Urinary bladder (tissue), 4 donors: ENCODE data around the gene CCDC141. TPM values are rescaled to one million over a fixed set of nuclear protein-coding genes. Genes with fewer than 3 reads are reported as not detected.
A peak's percentile ranks its signal among the peaks of the same experiment; 100 is the strongest.

Experiments used
- DNase-seq: peaks from one replicate; pipeline ENCODE4 v3.0.0-alpha.2; 2015; ENCODE audit errors: extremely low spot score
- H3K27ac ChIP-seq: one replicate; pipeline ENCODE4 v1.5.1; 2013; ENCODE audit warnings: low read depth, mild to moderate bottlenecking, moderate library complexity
- H3K36me3 ChIP-seq: one replicate; pipeline ENCODE4 v1.6.1; 2013; ENCODE audit warnings: mild to moderate bottlenecking, moderate library complexity; ENCODE audit not compliant: insufficient read depth
- H3K4me1 ChIP-seq: one replicate; pipeline ENCODE4 v1.6.1; 2013; ENCODE audit warnings: mild to moderate bottlenecking, moderate library complexity; ENCODE audit not compliant: insufficient read depth
- H3K4me3 ChIP-seq: one replicate; pipeline ENCODE4 v1.5.1; 2013; ENCODE audit warnings: low read depth, low read length
- whole genome bisulfite sequencing: extraction: QIAGEN DNeasy Blood & Tissue Kit; methylation state at CpG from one replicate; pipeline ENCODE4 v1.1.7; 2013; 5-methylcytosine and 5-hydroxymethylcytosine counted together
- polyA plus RNA-seq: library from polyadenylated mRNA; stranded (reverse); fragments of 200-250 nt; gene quantifications from one replicate; pipeline ENCODE4 v1.2.3, GENCODE V29; 2013
- total RNA-seq: library from RNA; depleted of rRNA; stranded (reverse); fragments of >200 nt; gene quantifications from one replicate; pipeline ENCODE4 v1.2.3, GENCODE V29; 2014
- donor health status: healthy with polysubstance abuse.
- donor health status: healthy.

The CCDC141 gene
- total and polyA plus RNA-seq, 2 donors, result 0.20 to 18.0 TPM

DNA sequence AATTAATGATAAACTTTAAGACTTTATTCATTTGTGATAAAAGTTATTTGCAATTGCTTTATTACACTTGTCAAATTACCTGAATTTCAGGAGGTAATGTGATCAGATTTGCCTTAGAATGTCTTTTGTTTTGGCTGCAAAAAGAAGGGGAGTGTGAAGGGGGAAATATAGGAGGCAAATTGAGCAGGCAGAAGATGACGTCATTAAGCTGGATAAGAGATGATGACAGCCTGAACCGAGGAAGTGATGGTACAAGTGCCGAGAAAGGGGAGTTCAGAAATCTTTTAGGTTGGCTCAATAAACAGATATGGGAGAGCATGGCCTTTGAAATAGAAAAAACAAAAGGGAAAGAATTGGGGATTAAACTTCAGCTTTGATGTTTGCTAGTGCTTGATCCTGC, 169.7 kb downstream of the CCDC141 start:
- WGBS, result 74% methylated on average over 3 of the region's 3 CpGs

DNA sequence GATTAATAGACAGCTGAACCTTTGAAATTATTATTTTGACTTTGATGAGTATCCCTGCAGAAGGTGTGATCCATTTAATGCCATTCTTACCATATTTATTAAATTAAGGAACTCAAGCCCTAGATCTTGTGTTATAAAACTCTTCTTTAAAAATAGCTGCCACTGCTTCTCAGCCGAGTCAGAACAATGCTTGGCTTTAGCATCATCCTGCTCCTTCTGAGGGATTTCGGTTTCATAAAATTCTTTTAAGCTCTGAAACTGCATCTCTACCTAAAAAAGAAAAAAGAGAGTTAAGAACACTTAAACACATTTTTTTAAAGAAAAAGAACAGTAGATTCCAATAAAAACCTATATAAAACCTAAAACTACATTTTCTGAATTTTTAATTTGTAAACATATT, 172.1 kb downstream of the CCDC141 start:
- Histone ChIP-seq H3K4me3 (no peak overlapping the region), H3K4me1 (no peaks in the 10 kb centered on the region), H3K36me3 (no peaks in the 10 kb centered on the region), H3K27ac (no peak overlapping the region)
- WGBS, result 73% methylated on average over 2 of the region's 2 CpGs
- no peak for DNase-seq

More for the DNA sequence above, 169.7 kb downstream of the CCDC141 start:
- Histone ChIP-seq H3K27ac (no peak overlapping the region), H3K36me3 (no peaks in the 10 kb centered on the region), H3K4me1 (no peaks in the 10 kb centered on the region), H3K4me3 (no peak overlapping the region)
- no peak for DNase-seq

DNA sequence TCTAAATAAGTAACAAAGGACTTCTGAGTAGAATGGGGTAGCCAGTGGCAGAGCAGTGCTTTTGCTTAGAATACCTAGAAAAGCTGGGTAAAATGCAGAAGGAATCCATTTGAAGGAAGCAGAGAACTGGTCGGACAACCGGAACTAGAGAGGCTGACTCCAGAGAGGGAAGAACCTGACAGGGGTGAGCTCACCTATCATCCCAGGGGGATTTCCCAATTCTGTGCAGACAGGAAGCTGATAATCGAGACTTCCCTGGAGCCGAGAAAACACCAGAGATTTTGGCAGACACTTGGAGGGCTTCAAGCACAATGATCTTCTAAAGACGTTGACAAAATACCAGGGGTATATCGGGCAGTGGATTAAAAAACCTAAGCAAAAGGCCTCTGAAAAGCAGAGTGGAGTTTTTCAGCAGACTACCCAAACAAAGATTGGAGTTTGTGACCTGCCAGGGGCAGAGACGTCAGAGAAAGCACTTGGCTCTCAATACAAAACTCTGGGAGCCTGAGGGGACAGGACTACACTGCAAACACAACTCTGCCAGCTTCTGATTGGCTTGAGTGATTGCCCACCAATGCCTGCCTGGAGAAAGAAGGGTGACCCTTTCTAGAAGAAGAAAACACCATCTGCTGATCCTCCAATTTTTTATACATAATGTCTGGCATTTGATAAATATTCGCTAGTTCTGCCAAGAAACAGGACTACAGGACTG, 175.3 kb downstream of the CCDC141 start:
- no peak overlapping the region for H3K4me3 ChIP-seq
- H3K27ac ChIP-seq, result no peak overlapping the region
- no peaks in the 10 kb centered on the region for H3K4me1 ChIP-seq
- H3K36me3 ChIP-seq, result no peaks in the 10 kb centered on the region
- no peak for DNase-seq
- WGBS, result 51% methylated on average over 8 of the region's 8 CpGs

DNA sequence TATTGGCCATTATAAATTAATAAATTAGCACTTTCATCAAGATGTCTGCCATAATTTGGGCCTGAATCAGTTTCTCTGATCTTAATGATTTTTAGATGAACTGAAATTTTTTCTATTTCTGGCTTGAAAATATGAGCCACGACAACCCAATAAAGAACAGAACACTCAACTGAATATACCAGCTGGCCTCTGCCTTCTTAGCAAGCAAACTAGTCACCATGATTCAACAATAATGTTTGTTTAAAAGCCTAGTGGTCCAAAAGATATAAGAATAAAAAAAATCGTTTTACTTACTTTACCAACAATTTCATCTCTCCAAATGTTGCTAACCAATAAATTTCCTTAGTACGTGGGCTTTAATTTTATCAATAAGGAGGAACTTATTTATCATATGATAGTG, 176.0 kb downstream of the CCDC141 start:
- WGBS, result 82% methylated on average over 3 of the region's 3 CpGs
- H3K4me3 ChIP-seq, result no peak overlapping the region
- no peaks in the 10 kb centered on the region for H3K4me1 ChIP-seq
- H3K27ac ChIP-seq, result no peak overlapping the region
- no peak for DNase-seq
- no peaks in the 10 kb centered on the region for H3K36me3 ChIP-seq

DNA sequence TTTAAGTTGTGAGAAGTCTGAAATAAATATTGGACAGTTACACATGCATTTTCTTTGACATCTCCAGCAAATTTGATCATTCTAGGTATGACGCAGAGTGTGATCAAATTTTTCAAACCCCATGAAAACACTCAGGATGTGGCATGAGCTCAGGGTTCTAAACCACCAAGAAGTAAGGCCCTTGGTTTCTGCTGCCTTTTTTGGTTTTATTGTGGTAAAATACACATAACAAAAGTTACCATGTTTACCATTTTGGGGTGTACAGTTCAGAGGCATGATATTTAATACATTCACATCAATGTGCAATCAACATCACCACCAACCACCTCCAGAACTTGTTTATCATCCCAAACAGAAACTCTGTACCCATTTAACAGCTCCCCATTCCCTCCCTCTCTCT, 178.4 kb downstream of the CCDC141 start:
- Histone ChIP-seq H3K36me3 (no peaks in the 10 kb centered on the region), H3K27ac (no peak overlapping the region), H3K4me1 (no peaks in the 10 kb centered on the region), H3K4me3 (no peak overlapping the region)
- 87% methylated on average over 1 of the region's 1 CpG for WGBS
- DNase-seq, result no peak

DNA sequence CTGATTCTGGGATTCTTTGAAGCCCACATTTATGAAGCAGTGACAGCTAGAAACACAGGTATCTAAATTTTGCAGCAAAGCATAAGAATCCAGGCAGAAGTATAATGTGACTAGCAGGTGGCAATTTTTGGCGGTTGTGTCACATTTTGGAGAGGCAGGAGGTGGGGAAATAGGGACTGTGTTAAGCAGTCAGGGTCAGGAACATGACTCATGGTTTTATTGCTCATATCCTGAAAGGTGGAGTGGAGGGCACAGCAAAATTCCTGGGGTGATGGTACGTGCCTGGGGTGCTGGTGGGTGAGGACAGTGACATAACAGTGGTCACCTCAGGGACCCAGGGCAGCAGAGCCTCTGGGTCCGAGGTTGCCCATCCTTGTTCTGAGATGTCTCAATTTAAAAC, 179.2 kb downstream of the CCDC141 start:
- H3K27ac ChIP-seq, result no peak overlapping the region
- H3K36me3 ChIP-seq, result no peaks in the 10 kb centered on the region
- 75% methylated on average over 3 of the region's 3 CpGs for WGBS

DNA sequence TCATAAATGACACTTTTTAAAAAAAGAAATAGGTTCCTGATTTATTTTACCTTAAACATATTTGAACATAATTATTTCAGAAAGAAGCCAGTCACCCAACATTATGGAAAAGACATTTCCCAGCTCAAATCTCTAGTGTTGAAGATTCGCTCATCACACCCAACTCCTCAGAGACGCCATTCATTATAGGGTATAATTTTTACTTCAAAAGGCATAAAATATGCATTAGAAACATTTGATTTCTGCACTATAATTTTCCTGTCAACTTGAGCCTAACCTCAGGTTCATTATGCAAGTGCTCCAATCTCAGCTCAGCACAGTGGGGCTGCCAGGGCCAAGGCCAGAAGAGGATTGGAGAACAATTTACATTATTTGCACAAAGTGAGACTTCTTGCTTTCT, 183.9 kb downstream of the CCDC141 start:
- H3K27ac ChIP-seq, result no peak overlapping the region
- 98% methylated on average over 2 of the region's 2 CpGs for WGBS
- H3K4me1 ChIP-seq, result no peaks in the 10 kb centered on the region

More for the DNA sequence above, 179.2 kb downstream of the CCDC141 start:
- no peak overlapping the region for H3K4me3 ChIP-seq
- no peak for DNase-seq
- no peaks in the 10 kb centered on the region for H3K4me1 ChIP-seq

DNA sequence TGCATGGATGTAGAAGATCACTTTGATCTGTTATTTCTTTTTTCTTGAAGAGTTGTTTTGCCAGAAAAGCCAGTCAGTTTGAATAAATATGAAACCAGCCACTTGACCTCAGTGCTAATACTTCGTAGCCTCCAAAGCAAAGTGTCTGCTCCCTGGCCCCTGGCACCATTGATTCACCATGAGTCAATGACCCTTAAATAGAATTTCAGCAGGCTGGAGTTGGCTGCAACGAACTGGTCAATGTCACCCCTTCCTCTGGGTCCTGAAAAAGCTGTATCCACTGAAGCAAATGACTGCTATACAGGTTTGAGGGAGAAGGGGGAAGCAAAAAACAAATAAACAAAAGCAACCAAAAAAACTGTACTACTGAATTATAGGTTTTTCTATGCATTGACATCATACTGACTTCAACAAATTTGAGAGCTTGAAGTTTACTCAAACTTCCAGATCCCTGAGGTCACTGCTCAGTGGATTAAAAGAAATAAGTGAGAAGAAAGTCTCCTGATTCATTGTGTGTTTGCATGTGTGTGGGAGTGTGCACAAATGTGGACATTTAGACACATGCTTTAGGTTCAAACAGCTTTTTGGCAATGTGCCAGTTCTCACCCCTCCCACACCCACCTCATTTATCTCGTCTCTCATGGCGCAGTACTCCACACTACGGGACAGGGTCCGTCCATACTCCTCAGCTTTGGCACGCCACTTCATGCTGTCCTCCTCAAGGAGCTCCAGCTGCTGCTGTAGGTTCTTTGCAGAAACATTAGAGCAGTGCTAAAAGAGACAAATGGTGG, 184.6 kb downstream of the CCDC141 start:
- Histone ChIP-seq H3K27ac (no peak overlapping the region), H3K4me3 (no peak overlapping the region), H3K36me3 (no peaks in the 10 kb centered on the region), H3K4me1 (no peaks in the 10 kb centered on the region)
- WGBS, result 58% methylated on average over 7 of the region's 7 CpGs
- no peak for DNase-seq

More for the DNA sequence above, 183.9 kb downstream of the CCDC141 start:
- DNase-seq, result no peak
- no peak overlapping the region for H3K4me3 ChIP-seq
- H3K36me3 ChIP-seq, result no peaks in the 10 kb centered on the region

DNA sequence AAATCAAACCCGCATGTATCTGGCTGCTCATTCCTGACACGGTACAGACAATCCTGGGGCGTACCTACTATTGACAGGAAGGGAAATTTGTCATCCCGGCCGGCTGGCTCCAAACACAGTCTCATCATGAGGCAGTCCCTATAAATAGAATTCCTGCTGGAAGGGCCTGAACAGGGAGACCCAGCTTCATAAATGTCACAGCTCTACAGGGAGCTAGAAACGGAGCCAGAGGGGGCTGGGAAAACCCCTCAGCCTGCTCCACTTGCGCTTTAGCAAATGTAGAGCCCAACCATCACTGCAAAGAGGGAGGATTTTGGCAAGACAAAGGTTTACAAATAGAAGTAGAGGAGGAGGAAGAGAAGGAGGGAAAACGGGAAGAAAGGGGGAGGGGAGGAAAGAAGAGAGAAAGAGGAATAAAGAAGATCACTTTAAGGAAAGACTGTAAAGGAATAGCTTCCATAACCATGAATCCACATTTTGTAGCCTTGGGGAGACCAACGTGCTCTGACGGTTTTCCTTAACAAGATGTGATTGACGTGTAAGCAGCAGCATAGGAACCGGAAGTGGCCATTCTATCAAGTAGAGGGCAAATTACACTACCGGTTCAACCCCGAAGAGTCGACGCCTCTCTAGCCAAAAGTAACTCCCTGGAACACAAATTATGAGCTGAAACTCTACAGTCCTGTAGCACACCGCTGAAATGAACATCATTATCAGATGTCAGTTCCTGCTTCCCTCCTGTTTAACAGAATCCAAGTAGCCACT, 185.9 kb downstream of the CCDC141 start:
- Histone ChIP-seq H3K36me3 (no peaks in the 10 kb centered on the region), H3K27ac (peak overlapping the region; percentile 42), H3K4me3 (peak overlapping the region; percentile 1), H3K4me1 (no peaks in the 10 kb centered on the region)
- 44% methylated on average over 17 of the region's 17 CpGs for WGBS
- no peak for DNase-seq

DNA sequence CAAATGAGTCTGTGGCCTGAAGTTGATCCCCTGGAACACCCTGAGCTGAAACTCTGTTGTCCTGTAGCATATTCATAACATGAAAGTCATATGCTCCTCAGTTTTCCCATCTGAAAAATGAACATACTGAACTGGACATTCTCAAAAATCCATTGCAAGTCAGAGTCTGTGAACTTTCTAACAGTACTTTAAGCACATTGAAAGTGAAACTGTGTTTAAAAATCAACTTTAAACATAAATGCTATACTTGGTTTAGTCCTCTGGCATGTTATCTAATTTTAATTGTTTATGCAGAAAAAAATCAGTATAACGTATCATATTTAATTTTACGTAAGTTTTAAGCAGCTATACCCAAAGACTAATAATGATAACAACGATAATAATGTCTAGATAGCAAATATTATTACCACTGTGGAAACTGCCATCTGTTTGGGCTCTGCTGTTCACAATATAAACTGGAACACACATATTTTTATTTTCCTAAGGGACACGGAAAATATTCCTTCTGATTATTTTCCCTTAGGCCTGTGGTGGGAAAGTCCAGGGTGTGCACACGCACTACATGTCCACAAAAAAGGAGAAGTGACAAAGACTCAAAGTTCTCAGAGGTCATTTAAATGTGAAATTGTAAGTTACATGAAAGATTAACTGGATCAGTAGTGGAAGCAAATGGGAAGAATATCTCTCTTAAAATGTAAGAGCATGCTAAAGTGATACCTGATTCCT, 186.6 kb downstream of the CCDC141 start:
- H3K36me3 ChIP-seq, result no peaks in the 10 kb centered on the region
- no peak for DNase-seq
- H3K4me1 ChIP-seq, result no peaks in the 10 kb centered on the region
- H3K4me3 ChIP-seq, result peak overlapping the region; percentile 1
- H3K27ac ChIP-seq, result no peak overlapping the region
- 27% methylated on average over 5 of the region's 5 CpGs for WGBS

DNA sequence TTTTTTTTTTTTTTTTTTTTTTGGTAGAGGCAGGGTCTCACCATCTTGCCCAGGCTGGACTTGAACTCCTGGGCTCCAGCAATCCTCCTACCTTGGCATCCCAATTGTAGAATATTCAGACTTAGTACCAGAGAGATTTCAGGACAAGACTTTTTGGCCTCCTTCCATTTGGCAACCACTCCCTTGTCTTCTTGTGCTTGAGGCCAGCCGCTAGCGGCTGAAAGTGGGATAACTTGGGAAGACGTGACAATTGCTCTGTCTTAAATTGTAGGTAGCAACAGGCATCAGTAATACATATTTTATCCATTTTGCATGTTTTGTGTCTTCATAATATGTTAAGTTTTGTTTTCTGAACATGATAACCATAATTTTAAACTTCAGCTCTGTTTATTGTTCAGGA, 189.4 kb downstream of the CCDC141 start:
- no peak for DNase-seq
- 31% methylated on average over 3 of the region's 3 CpGs for WGBS
- H3K36me3 ChIP-seq, result no peaks in the 10 kb centered on the region
- H3K4me3 ChIP-seq, result no peak overlapping the region
- H3K27ac ChIP-seq, result no peak overlapping the region
- no peaks in the 10 kb centered on the region for H3K4me1 ChIP-seq

DNA sequence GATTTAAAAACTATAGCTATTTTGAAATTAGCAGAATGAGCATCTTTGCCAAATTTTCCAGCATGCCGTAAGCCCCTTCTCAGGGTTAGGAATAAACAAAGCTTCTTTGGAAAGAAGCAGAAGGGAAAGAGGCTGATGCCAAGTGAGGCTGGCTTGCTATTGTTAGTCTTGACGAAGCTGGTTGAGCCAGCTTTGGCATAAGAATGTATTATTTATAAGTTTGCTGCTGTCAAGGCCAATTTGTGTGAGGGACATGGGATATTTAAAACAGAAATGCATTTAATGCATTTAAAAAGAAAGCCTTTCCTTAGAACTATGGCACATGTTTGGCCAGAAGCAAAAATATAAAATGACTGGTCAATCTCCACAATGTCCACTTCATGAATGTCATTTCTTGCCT, 190.2 kb downstream of the CCDC141 start:
- WGBS, result 24% methylated on average over 2 of the region's 2 CpGs
- Histone ChIP-seq H3K4me3 (no peak overlapping the region), H3K4me1 (no peaks in the 10 kb centered on the region), H3K36me3 (no peaks in the 10 kb centered on the region), H3K27ac (no peak overlapping the region)
- DNase-seq, result no peak

DNA sequence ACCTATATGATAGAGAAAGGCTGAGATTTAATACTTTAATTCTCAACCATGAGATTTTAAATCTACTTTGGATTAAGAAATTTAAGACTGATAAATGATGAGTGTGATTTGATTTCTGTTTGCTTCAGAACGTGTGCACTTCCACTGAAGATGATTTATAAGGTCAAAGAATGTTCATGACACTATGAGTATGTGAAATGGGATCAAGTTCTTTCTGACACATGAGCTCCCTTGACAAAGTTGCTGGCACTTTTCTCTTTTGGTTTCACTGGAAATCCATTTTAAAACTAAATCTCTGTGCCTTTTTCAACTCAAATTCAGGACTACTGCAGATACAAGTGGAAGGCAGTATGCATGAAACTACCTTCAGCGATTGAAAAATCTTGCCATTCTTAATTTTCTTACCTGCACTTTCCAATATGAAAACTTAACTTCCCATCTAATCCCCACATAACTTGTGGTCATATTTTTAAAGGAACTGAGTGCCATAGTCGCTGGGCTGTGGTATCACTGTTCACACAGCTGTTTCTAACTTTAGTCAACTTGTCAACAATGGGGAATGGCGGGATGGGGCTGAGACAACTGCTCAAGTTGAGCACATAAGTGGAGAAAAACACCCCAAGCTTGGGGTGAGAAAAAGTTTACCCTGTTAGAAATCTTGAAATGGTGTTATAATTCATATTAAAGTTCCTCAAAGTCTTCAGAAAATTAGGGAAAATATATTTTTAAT, 190.9 kb downstream of the CCDC141 start:
- no peak for DNase-seq
- H3K4me3 ChIP-seq, result no peak overlapping the region
- H3K36me3 ChIP-seq, result no peaks in the 10 kb centered on the region
- 52% methylated on average over 4 of the region's 4 CpGs for WGBS
- no peaks in the 10 kb centered on the region for H3K4me1 ChIP-seq
- no peak overlapping the region for H3K27ac ChIP-seq
